ENCODE data around the gene ITIH4. TPM values are rescaled to one million over a fixed set of nuclear protein-coding genes. Genes with fewer than 3 reads are reported as not detected.
A peak's percentile ranks its signal among the peaks of the same experiment; 100 is the strongest.

Gene ITIH4
- total RNA-seq, 1 experiment from 2014 or later: 0.80 TPM

GRCh38 chr3:52841211-52841980 lies 10.9 kb upstream of the ITIH4 start:
- intact Hi-C loops (cut with micrococcal nuclease): no loop called here
- H3K79me2 ChIP-seq (ENCODE audit: low read length): no peaks in the 10 kb centered on the region
- ATAC-seq: no peak
- ChIA-PET CTCF (no interaction called here), POLR2A (ENCODE audit: unreplicated experiment) (no interaction called here)
- no peaks in the 10 kb centered on the region for H3F3A ChIP-seq (ENCODE audit: low read length, unreplicated experiment)
- no peaks in the 10 kb centered on the region for H4K20me1 ChIP-seq (ENCODE audit: low read length)
- H3K9me3 ChIP-seq (ENCODE audit: low read length): no peaks in the 10 kb centered on the region
- no peaks in the 10 kb centered on the region for H3K9me2 ChIP-seq (replicated peaks; ENCODE audit: low read length)
- no peak overlapping the region for H3K4me3 ChIP-seq (ENCODE audit: low read length)
- DNase-seq: no peak
- TF ChIP-seq EZH2 (IDR thresholded peaks at IDR 0.05; ENCODE audit: low read length, unreplicated experiment): no peak
- TF ChIP-seq EZH2phosphoT487 (IDR thresholded peaks at IDR 0.05; ENCODE audit: borderline replicate concordance, low read length): no peak
- TF ChIP-seq CTCF (conservative IDR thresholded peaks at IDR 0.05; ENCODE audit: low read depth, low read length): no peak
- no TSS peak for BruUV-seq (replicated peaks)
- H3K36me3 ChIP-seq (ENCODE audit: low read depth, low read length): no peaks in the 10 kb centered on the region
- H3K4me2 ChIP-seq (ENCODE audit: low read length): no peak overlapping the region
- H3K4me1 ChIP-seq (ENCODE audit: insufficient read depth, low read length): no peaks in the 10 kb centered on the region
- H3K27me3 ChIP-seq (ENCODE audit: low read length): no peaks in the 10 kb centered on the region
- H3K9ac ChIP-seq (ENCODE audit: low read length): no peak overlapping the region
- no peak overlapping the region for H3K27ac ChIP-seq (ENCODE audit: low read length)
- H2AFZ ChIP-seq (ENCODE audit: low read length): no peak overlapping the region

- Histone ChIP-seq H3K79me2 (ENCODE audit: low read length) (no peaks in the 10 kb centered on the region), H3K4me3 (ENCODE audit: low read length) (no peak overlapping the region), H3K9me3 (ENCODE audit: low read length) (no peaks in the 10 kb centered on the region), H3K27ac (ENCODE audit: low read length) (no peak overlapping the region), H3K27me3 (ENCODE audit: low read length) (no peaks in the 10 kb centered on the region), H3K9me2 (replicated peaks; ENCODE audit: low read length) (no peaks in the 10 kb centered on the region), H3K4me2 (ENCODE audit: low read length) (no peak overlapping the region), H3K4me1 (ENCODE audit: insufficient read depth, low read length) (no peaks in the 10 kb centered on the region), H4K20me1 (ENCODE audit: low read length) (no peaks in the 10 kb centered on the region), H3K9ac (ENCODE audit: low read length) (no peak overlapping the region), H2AFZ (ENCODE audit: low read length) (no peak overlapping the region), H3K36me3 (ENCODE audit: low read depth, low read length) (no peaks in the 10 kb centered on the region), H3F3A (ENCODE audit: low read length, unreplicated experiment) (no peaks in the 10 kb centered on the region)
- DNase-seq: peak; percentile 22
- BruUV-seq (replicated peaks): no TSS peak
- CTCF ChIA-PET: interaction anchor here (0.7 kb wide), 1 partner anchor 264 kb away, joined by 4 read pairs; no protein-coding TSS in a partner anchor
- POLR2A ChIA-PET (ENCODE audit: unreplicated experiment): no interaction called here
- peak; percentile 24 for ATAC-seq
- intact Hi-C loops (cut with micrococcal nuclease): no loop called here
- TF ChIP-seq EZH2phosphoT487 (IDR thresholded peaks at IDR 0.05; ENCODE audit: borderline replicate concordance, low read length): no peak
- TF ChIP-seq EZH2 (IDR thresholded peaks at IDR 0.05; ENCODE audit: low read length, unreplicated experiment): no peak
- TF ChIP-seq CTCF (conservative IDR thresholded peaks at IDR 0.05; ENCODE audit: low read depth, low read length): no peak
Measured at GRCh38 chr3:52839892-52840545, 9.5 kb upstream of the ITIH4 start.

- H4K20me1 ChIP-seq (ENCODE audit: low read length): no peaks in the 10 kb centered on the region
- no peaks in the 10 kb centered on the region for H3K9me3 ChIP-seq (ENCODE audit: low read length)
- TF ChIP-seq CTCF (conservative IDR thresholded peaks at IDR 0.05; ENCODE audit: low read depth, low read length): no peak
- no peak for TF ChIP-seq EZH2 (IDR thresholded peaks at IDR 0.05; ENCODE audit: low read length, unreplicated experiment)
- TF ChIP-seq EZH2phosphoT487 (IDR thresholded peaks at IDR 0.05; ENCODE audit: borderline replicate concordance, low read length): no peak
- no peaks in the 10 kb centered on the region for H3K9me2 ChIP-seq (replicated peaks; ENCODE audit: low read length)
- POLR2A ChIA-PET (ENCODE audit: unreplicated experiment): no interaction called here
- H2AFZ ChIP-seq (ENCODE audit: low read length): no peak overlapping the region
- ATAC-seq (no peak), DNase-seq (no peak)
- no peak overlapping the region for H3K4me2 ChIP-seq (ENCODE audit: low read length)
- H3K9ac ChIP-seq (ENCODE audit: low read length): no peak overlapping the region
- H3K79me2 ChIP-seq (ENCODE audit: low read length): no peaks in the 10 kb centered on the region
- BruUV-seq (replicated peaks): no TSS peak
- H3K4me3 ChIP-seq (ENCODE audit: low read length): no peak overlapping the region
- intact Hi-C loops (cut with micrococcal nuclease): no loop called here
- H3K4me1 ChIP-seq (ENCODE audit: insufficient read depth, low read length): no peaks in the 10 kb centered on the region
- H3K27ac ChIP-seq (ENCODE audit: low read length): no peak overlapping the region
- H3F3A ChIP-seq (ENCODE audit: low read length, unreplicated experiment): no peaks in the 10 kb centered on the region
- H3K27me3 ChIP-seq (ENCODE audit: low read length): no peaks in the 10 kb centered on the region
- CTCF ChIA-PET: no interaction called here
- H3K36me3 ChIP-seq (ENCODE audit: low read depth, low read length): no peaks in the 10 kb centered on the region
Measured at GRCh38 chr3:52839268-52839575, 8.8 kb upstream of the ITIH4 start.

All from PC-3 (cell line).